Heart left ventricle (tissue), 16 donors: ENCODE data around the gene HTR2A. TPM values are rescaled to one million over a fixed set of nuclear protein-coding genes. Genes with fewer than 3 reads are reported as not detected.

Source experiments
- ATAC-seq, 4 donors: fragments of 200-7000 bp; cut with Tn5 transposase; one replicate each; pipeline ENCODE4 v1.9.1; 2020 to 2022; ENCODE audit warnings: moderate library complexity in 4 of 4, mild to moderate bottlenecking in 3 of 4, moderate number of reproducible peaks in 1 of 4
- DNase-seq, 5 donors: peaks; one replicate each; pipeline ENCODE4 v3.0.0-alpha.2; 2020
- H3K27ac ChIP-seq, 12 donors: fragments of 200-600 bp; sonication (generic) in 4 of 12; one replicate each; pipeline versions ENCODE4 v1.5.0 to v1.8.0; 2016 to 2022; ENCODE audit warnings: mild to moderate bottlenecking in 2 of 12
- H3K27me3 ChIP-seq, 9 donors: fragments of 200-600 bp; sonication (generic) in 2 of 9; one replicate each; pipeline versions ENCODE4 v1.5.1 to v1.8.0; 2016 to 2022; ENCODE audit warnings: mild to moderate bottlenecking in 3 of 9
- H3K36me3 ChIP-seq, 9 donors: fragments of 200-600 bp; sonication (generic) in 2 of 9; one replicate each; pipeline versions ENCODE4 v1.5.0 to v1.8.0; 2018 to 2022; ENCODE audit warnings: mild to moderate bottlenecking in 2 of 9
- H3K4me1 ChIP-seq, 12 donors: fragments of 200-600 bp; sonication (generic) in 4 of 12; one replicate each; pipeline versions ENCODE4 v1.5.0 to v1.8.0; 2016 to 2022; ENCODE audit warnings: mild to moderate bottlenecking in 3 of 12
- H3K4me3 ChIP-seq, 12 donors: fragments of 200-600 bp; sonication (generic) in 4 of 12; one replicate each; pipeline versions ENCODE4 v1.5.0 to v1.8.0; 2017 to 2022; ENCODE audit warnings: mild to moderate bottlenecking in 9 of 12, moderate library complexity in 4 of 12
- H3K9me3 ChIP-seq, 12 donors: fragments of 200-600 bp; sonication (generic) in 4 of 12; one replicate each; pipeline versions ENCODE4 v1.5.0 to v1.8.0; 2016 to 2022; ENCODE audit warnings: mild to moderate bottlenecking in 1 of 12
- CTCF ChIP-seq, 12 donors: fragments of 200-600 bp; sonication (generic) in 4 of 12; IDR thresholded peaks; one replicate each; pipeline versions ENCODE4 v1.5.0 to v1.8.0; 2018 to 2022; ENCODE audit warnings: antibody characterized with exemption in 12 of 12, mild to moderate bottlenecking in 5 of 12
- POLR2A ChIP-seq, 2 donors: fragments of 450-650 bp; IDR thresholded peaks; one replicate each; pipeline ENCODE4 v1.6.1; 2017; ENCODE audit warnings: antibody characterized with exemption in 2 of 2, mild to moderate bottlenecking in 2 of 2, moderate library complexity in 2 of 2
- WGBS, 4 donors: extraction: QIAGEN DNeasy Blood & Tissue Kit in 2 of 4; methylation state at CpG; one replicate each; pipeline versions ENCODE4 v1.1.5 to v1.1.7; 2013 to 2018; 5-methylcytosine and 5-hydroxymethylcytosine counted together
- intact Hi-C, 10 donors: fragments of 100-400 bp; cut with DNase I; formaldehyde crosslinking; loops; one replicate each; pipeline versions ENCODE4 v1.11.1 to v1.14.2; 2022
- polyA plus RNA-seq, 2 donors: library from polyadenylated mRNA; stranded (reverse); fragments of 200-250 nt; gene quantifications; one replicate each; pipeline ENCODE4 v1.2.3, GENCODE V29; 2013
- total RNA-seq, 9 donors: library from RNA; depleted of rRNA in 2 of 9; stranded (reverse); fragments of >200 nt in 2 of 9; fragmentation: NEBNext Ultra II Directional in 3 of 9; extraction: Animal tissue kit (Norgen Biotek cat#: 25700) in 3 of 9; gene quantifications; one replicate each; pipeline versions ENCODE4 v1.1.0 to v1.2.4, GENCODE V29; 2016 to 2023
- donor health status: ischemic (EF 13 %, LVEDD 7.1; RV severe dilation, severe dysfunction).
- donor health status: healthy with polysubstance abuse.
- donor health status: DM: no; HTN: yes; CAD: no.
- donor health status: DM: no; HTN: no; CAD: no.
- donor health status: ischemic (EF 25% LVEDD 6.9; RV normal size, moderate dysfunction).
- donor health status: ischemic (EF 25% LVEDD 5.7; RV mildly dilated, moderate dysfunction).
- donor health status: healthy.
- donor health status: DM: yes; HTN: yes; CAD: no.
- donor health status: ischemic (EF 35%, LVEDD 5.7; RV mildly dilated, moderate dysfunction).
- donor health status: nonischemic (EF 11% LVEDD 7.7; RV severe dilation, severe dysfunction).
- donor health status: DM: yes; HTN: yes; CAD: no.
- donor health status: PGD.
- donor health status: ischemic (EF 29% LVEDD 5.4; RV normal size, mild dysfunction).
- donor health status: nonischemic (EF 23%, LVEDD 6.1; RV moderate dilation, normal function).

The HTR2A gene
- total and polyA plus RNA-seq, 11 donors = 0.04 to 0.41 (median 0.19) TPM; not detected in 5

GRCh38 chr13:46782066-46782465 lies 114.8 kb downstream of the HTR2A start:
- no peaks in the 10 kb centered on the region for H3K27me3 ChIP-seq
- H3K27ac ChIP-seq = no peak overlapping the region
- ATAC-seq = no peak
- no peak overlapping the region for H3K4me3 ChIP-seq
- DNase-seq = no peak
- intact Hi-C loops = no loop called here
- 89 to 96% (median 93%) methylated on average over 1 of the region's 1 CpG for WGBS, 4 donors
- peaks cover 0 to 10% (median 0%) of the 10 kb centered on the region in 12 donors for H3K4me1 ChIP-seq
- H3K9me3 ChIP-seq = no peaks in the 10 kb centered on the region
- no peak for TF ChIP-seq POLR2A (IDR thresholded peaks at IDR 0.05)
- TF ChIP-seq CTCF (IDR thresholded peaks at IDR 0.05) = no peak
- H3K36me3 ChIP-seq = peaks cover 0 to 100% (median 99%) of the 10 kb centered on the region in 9 donors

Other genes with a start within 250 kb of the HTR2A start
- 100 to 1,000 TPM in 5 of 9 donors, 10 to 100 TPM in 4; 89.7 to 109 (median 103) TPM for gene ESD, start 99.9 kb downstream of the HTR2A start, total RNA-seq
- 100 to 1,000 TPM in 1 of 2 donors, 10 to 100 TPM in 1; 94.1 to 113 TPM for gene ESD, start 99.9 kb downstream of the HTR2A start, polyA plus RNA-seq